ENCODE measurements around the gene CAMK2B.

DNA sequence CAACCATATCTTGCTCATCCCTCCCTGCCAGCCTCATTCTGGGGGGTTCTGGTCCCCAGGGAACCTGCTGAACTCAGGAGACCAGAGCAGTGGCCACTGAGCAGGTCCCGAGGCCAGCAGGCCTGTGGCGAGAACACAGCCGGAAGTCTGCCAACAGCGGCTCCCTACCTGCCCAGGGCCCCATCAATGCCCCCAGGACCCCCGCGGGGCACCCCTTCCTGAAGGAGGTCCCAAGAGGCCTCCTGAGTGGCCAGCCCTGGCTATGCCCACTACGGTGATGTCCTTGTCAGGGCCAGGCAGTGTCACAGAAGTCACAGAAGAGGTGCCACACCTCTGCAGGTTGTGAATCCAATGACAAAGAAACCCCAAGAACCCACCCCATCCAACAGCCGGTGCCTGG lies 58.9 kb downstream of the CAMK2B start:
- TF ChIP-seq POLR2AphosphoS5 (IDR thresholded peaks at IDR 0.05; ENCODE audit: low read depth) (no peak), EZH2phosphoT487 (IDR thresholded peaks at IDR 0.05; ENCODE audit: unreplicated experiment) (no peak), EZH2 (IDR thresholded peaks at IDR 0.05; ENCODE audit: low read depth, unreplicated experiment) (no peak)
- TF ChIP-seq, protein P1, sequence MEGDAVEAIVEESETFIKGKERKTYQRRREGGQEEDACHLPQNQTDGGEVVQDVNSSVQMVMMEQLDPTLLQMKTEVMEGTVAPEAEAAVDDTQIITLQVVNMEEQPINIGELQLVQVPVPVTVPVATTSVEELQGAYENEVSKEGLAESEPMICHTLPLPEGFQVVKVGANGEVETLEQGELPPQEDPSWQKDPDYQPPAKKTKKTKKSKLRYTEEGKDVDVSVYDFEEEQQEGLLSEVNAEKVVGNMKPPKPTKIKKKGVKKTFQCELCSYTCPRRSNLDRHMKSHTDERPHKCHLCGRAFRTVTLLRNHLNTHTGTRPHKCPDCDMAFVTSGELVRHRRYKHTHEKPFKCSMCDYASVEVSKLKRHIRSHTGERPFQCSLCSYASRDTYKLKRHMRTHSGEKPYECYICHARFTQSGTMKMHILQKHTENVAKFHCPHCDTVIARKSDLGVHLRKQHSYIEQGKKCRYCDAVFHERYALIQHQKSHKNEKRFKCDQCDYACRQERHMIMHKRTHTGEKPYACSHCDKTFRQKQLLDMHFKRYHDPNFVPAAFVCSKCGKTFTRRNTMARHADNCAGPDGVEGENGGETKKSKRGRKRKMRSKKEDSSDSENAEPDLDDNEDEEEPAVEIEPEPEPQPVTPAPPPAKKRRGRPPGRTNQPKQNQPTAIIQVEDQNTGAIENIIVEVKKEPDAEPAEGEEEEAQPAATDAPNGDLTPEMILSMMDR (conservative IDR thresholded peaks at IDR 0.05; ENCODE audit: low read depth in 2 of 2) = no peak
- TF ChIP-seq, protein P2, sequence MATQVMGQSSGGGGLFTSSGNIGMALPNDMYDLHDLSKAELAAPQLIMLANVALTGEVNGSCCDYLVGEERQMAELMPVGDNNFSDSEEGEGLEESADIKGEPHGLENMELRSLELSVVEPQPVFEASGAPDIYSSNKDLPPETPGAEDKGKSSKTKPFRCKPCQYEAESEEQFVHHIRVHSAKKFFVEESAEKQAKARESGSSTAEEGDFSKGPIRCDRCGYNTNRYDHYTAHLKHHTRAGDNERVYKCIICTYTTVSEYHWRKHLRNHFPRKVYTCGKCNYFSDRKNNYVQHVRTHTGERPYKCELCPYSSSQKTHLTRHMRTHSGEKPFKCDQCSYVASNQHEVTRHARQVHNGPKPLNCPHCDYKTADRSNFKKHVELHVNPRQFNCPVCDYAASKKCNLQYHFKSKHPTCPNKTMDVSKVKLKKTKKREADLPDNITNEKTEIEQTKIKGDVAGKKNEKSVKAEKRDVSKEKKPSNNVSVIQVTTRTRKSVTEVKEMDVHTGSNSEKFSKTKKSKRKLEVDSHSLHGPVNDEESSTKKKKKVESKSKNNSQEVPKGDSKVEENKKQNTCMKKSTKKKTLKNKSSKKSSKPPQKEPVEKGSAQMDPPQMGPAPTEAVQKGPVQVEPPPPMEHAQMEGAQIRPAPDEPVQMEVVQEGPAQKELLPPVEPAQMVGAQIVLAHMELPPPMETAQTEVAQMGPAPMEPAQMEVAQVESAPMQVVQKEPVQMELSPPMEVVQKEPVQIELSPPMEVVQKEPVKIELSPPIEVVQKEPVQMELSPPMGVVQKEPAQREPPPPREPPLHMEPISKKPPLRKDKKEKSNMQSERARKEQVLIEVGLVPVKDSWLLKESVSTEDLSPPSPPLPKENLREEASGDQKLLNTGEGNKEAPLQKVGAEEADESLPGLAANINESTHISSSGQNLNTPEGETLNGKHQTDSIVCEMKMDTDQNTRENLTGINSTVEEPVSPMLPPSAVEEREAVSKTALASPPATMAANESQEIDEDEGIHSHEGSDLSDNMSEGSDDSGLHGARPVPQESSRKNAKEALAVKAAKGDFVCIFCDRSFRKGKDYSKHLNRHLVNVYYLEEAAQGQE (IDR thresholded peaks at IDR 0.05; ENCODE audit: unreplicated experiment) = no peak

All from GM23338 (cell line).